ENCODE data around the gene SLC17A9.
A peak's percentile ranks its signal among the peaks of the same experiment; 100 is the strongest.

SLC17A9 gene

GRCh38 chr20:62940875-62941274 lies 11.6 kb upstream of the SLC17A9 start:
- no peak for DNase-seq

GRCh38 chr20:62941792-62942191 lies 10.7 kb upstream of the SLC17A9 start:
- DNase-seq, result no peak

- no peak for DNase-seq
These were observed 10.1 kb upstream of the SLC17A9 start for GRCh38 chr20:62942456-62942855.

- DNase-seq, result no peak
These were observed 9.1 kb upstream of the SLC17A9 start for GRCh38 chr20:62943396-62943795.

GRCh38 chr20:62944184-62944583 lies 8.3 kb upstream of the SLC17A9 start:
- DNase-seq, result no peak

GRCh38 chr20:62944746-62945145 lies 7.8 kb upstream of the SLC17A9 start:
- DNase-seq, result no peak

- DNase-seq, result no peak
These were observed 6.7 kb upstream of the SLC17A9 start for GRCh38 chr20:62945771-62946339.

- no peak for DNase-seq
These were observed 5.6 kb upstream of the SLC17A9 start for GRCh38 chr20:62946918-62947317.

- DNase-seq, result no peak
These were observed 4.8 kb upstream of the SLC17A9 start for GRCh38 chr20:62947532-62948300.

- DNase-seq, result no peak
These were observed 3.2 kb upstream of the SLC17A9 start for GRCh38 chr20:62949153-62949821.

GRCh38 chr20:62949962-62950361 lies 2.5 kb upstream of the SLC17A9 start:
- no peak for DNase-seq

GRCh38 chr20:62950741-62951140 lies 1.8 kb upstream of the SLC17A9 start:
- DNase-seq, result no peak

- DNase-seq, result no peak
These were observed 1.2 kb upstream of the SLC17A9 start for GRCh38 chr20:62951143-62951895.

- no peak for DNase-seq
These were observed 575 bp upstream of the SLC17A9 start for GRCh38 chr20:62951896-62952372.

- no peak for DNase-seq
These were observed 694 bp downstream of the SLC17A9 start for GRCh38 chr20:62952968-62953838.

- peak; percentile 27 to 99 for DNase-seq
These were observed 1.6 kb downstream of the SLC17A9 start for GRCh38 chr20:62953839-62954703.

- no peak for DNase-seq
These were observed 3.2 kb downstream of the SLC17A9 start for GRCh38 chr20:62955519-62956386.

GRCh38 chr20:62956387-62957135 lies 4.1 kb downstream of the SLC17A9 start:
- no peak for DNase-seq
